HG03469 (cell line): ENCODE results near the gene LIPC.
"Not testable (repeated sequence)": the region's sequence is repeated elsewhere in the genome, so short reads cannot be mapped to it uniquely, and the experiment has no call there.

Experiments used
- ATAC-seq: cut with Tn5 transposase; IDR thresholded peaks from one replicate; pipeline ENCODE4 v1.9.1; 2021; ENCODE audit warnings: mild to moderate bottlenecking, moderate library complexity, moderate number of reproducible peaks; ENCODE audit not compliant: unreplicated experiment

LIPC gene

GRCh38 chr15:58574631-58575030 is 142.8 kb downstream of the LIPC start:
- no peak for ATAC-seq

- no peak for ATAC-seq
These were observed 143.4 kb downstream of the LIPC start for GRCh38 chr15:58575045-58575786.

- ATAC-seq, result no peak
These were observed 144.9 kb downstream of the LIPC start for GRCh38 chr15:58576657-58577056.

- ATAC-seq, result no peak
These were observed 150.4 kb downstream of the LIPC start for GRCh38 chr15:58582160-58582559.

GRCh38 chr15:58583171-58583908 is 151.5 kb downstream of the LIPC start:
- no peak for ATAC-seq

GRCh38 chr15:58584789-58585461 is 153.1 kb downstream of the LIPC start:
- no peak for ATAC-seq

GRCh38 chr15:58585693-58586443 is 154.1 kb downstream of the LIPC start:
- ATAC-seq, result no peak

GRCh38 chr15:58587486-58587885 is 155.7 kb downstream of the LIPC start:
- no peak for ATAC-seq

GRCh38 chr15:58588096-58588495 is 156.3 kb downstream of the LIPC start:
- no peak for ATAC-seq

- no peak for ATAC-seq
These were observed 157.3 kb downstream of the LIPC start for GRCh38 chr15:58589047-58589446.

GRCh38 chr15:58590236-58590635 is 158.4 kb downstream of the LIPC start:
- no peak for ATAC-seq

- ATAC-seq, result no peak
These were observed 159.1 kb downstream of the LIPC start for GRCh38 chr15:58590926-58591325.

GRCh38 chr15:58593870-58594269 is 162.1 kb downstream of the LIPC start:
- ATAC-seq, result no peak

GRCh38 chr15:58594898-58595297 is 163.1 kb downstream of the LIPC start:
- no peak for ATAC-seq

GRCh38 chr15:58595516-58596263 is 163.9 kb downstream of the LIPC start:
- no peak for ATAC-seq

GRCh38 chr15:58597943-58598828 is 166.4 kb downstream of the LIPC start:
- no peak for ATAC-seq

- no peak for ATAC-seq
These were observed 167.0 kb downstream of the LIPC start for GRCh38 chr15:58598829-58599210.

- ATAC-seq, result no peak
These were observed 171.0 kb downstream of the LIPC start for GRCh38 chr15:58602823-58603222.

GRCh38 chr15:58603927-58604326 is 172.1 kb downstream of the LIPC start:
- ATAC-seq, result not testable (repeated sequence)
